HuH-7.5 (cell line): Measurements from ENCODE around the gene POLR3K.
"Not testable (repeated sequence)": the region's sequence is repeated elsewhere in the genome, so short reads cannot be mapped to it uniquely, and the experiment has no call there.

Source experiments
- DNase-seq: peaks from one replicate; pipeline ENCODE4 v3.0.0; 2011; ENCODE audit warnings: low spot score

The POLR3K gene

GRCh38 chr16:42691-43090, 10.7 kb downstream of the POLR3K start:
- peak; percentile 3 for DNase-seq

DNA sequence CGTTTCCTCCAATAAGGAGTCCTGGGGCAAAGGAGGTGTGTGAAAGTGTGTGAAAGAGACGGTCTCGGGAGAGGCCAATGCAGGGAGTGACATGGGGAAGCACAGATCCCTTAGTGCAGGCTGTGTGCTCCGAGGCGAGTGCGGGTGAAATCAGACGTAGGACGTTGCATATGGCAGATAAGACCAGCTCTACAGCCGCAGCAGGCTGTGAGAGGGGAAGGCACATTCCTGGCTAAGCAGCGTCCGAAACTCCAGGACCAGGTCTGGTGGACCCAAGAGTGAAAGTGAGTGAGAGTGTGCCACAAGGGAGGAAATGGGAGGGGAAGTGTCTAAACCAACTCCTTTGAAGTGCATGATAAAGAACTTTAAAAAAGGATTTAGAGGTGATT, 11.3 kb downstream of the POLR3K start:
- DNase-seq, result no peak

DNA sequence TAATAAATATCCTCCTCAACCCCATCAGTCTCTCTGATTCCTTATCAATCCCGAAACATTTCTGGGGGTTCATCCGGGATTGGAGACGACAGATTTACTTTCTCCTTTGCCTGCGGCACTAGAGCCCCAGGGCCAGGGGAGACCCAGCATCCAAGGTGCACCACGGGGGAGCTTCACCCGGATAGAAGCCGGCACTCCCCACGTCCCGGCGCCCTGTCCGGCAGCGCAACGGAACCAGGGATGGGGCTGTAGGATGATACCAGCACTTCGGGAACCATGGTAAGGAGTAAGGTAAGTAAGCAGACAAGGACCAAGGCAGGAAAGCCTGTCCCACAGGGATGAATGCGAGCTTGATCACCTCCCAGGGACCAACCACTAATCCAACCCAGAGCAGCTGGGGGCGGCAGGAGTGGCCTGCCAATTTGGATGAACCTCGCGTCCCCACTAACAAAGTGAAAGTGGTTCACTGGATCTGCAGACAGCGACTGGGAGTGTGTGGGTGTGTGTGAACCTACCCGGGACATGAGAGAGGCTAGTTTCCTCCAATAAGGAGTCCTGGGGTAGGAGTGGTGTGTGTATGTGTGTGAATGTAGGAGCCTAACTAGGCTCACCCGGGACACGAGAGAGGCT, 11.9 kb downstream of the POLR3K start:
- no peak for DNase-seq

GRCh38 chr16:38941-39892, 14.2 kb downstream of the POLR3K start:
- DNase-seq, result no peak

DNA sequence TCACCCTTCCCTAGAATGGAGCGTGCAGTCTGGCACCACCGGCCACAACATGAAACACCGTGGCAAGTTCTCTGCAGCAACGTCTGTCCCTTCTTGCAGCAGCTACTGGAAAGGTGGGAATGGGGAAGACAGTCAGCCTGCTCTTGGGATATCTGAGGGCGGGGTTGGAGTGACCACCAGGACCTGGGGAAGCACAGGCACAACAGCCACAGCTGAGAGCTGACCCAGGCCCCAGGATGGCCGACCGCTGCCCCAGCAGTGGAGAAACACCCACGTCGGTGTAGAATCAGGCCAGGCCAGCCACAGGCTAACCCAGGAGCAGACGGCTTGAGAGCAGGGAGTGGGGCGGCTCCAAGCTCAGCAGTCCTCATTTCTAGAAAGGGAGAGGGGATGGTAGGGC, 15.2 kb downstream of the POLR3K start:
- not testable (repeated sequence) for DNase-seq

DNA sequence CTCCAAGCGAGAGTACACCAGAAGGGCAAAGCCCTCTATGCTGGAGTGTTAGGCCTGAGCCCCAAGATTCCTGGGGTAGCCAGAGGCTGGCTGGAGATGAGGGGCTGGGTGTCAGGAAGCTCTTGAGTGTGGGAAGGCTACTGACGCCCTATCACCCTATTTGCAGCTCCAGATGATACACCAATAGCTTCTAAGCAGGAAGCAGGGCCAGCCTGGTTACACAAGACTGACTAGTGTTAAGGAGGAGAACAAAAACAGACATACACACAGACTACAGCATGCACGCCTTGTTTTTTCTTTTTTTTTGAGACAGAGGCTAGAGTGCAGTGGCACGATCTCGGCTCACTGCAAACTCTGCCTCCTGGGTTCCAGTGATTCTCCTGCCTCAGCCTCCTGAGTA, 15.9 kb downstream of the POLR3K start:
- DNase-seq, result no peak

GRCh38 chr16:36336-36984, 16.9 kb downstream of the POLR3K start:
- DNase-seq, result no peak

DNA sequence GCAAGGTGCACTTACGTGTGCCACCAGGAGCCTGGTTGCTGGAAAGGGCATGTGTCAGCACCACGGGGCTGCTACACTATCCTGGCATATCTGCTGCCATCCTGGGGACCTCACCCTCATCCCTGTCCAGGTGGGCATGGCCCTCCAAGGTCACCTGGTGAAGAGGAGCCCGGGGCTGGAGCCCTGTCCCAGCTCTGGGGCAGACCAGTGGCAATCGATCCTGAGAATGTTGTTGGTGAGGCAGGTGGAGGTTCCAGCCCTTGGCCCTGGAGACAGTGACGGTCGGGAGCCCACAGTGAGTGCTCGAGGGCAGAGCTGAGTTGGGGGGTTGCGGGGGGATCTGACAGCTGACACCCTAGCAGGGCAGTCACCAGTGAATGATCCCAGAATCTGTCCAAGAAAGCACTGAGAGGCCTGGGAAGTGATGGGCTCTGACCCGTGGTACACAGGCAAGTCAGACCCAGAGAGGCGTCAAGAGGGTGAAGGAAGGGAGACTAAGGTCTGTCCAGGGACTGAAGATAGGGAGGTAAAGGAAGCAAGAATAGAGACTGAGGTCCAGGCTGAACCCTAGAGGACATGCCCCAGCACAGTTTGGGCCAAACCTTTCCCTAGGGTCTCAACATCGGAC, 17.6 kb downstream of the POLR3K start:
- DNase-seq, result no peak

DNA sequence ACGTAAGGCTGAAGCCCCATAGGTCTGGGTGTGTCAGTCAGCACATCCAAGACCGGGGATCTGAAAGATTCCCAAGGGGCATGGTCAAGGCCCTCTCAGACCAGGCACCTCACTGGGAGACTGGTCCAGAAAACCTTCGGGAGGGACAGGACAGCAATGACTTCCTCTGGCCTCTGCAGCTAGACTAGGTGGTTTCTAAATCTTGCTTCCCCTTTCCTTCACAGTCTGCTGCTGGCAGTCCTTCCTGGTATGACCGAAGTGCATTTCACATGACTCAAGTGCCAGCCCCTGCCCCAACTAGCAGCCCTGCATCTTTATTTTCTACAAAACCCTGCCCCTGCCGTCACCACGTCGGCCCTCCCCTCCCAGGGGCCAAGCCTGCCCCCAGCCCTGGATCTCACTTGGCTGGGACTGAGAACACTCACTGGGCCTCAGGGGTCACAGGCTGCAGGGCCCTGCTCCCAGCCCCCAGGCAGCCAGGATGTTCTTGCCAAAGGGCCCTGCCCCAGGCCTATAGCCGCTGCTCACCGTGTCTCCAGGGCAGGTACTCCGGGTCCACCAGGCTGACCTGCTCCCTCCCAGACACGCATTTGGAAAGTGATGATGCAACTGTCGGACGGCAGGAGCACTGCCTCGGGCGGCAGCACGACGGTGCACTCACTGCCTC, 18.3 kb downstream of the POLR3K start:
- DNase-seq, result no peak

GRCh38 chr16:34648-34987, 18.8 kb downstream of the POLR3K start:
- DNase-seq, result no peak

DNA sequence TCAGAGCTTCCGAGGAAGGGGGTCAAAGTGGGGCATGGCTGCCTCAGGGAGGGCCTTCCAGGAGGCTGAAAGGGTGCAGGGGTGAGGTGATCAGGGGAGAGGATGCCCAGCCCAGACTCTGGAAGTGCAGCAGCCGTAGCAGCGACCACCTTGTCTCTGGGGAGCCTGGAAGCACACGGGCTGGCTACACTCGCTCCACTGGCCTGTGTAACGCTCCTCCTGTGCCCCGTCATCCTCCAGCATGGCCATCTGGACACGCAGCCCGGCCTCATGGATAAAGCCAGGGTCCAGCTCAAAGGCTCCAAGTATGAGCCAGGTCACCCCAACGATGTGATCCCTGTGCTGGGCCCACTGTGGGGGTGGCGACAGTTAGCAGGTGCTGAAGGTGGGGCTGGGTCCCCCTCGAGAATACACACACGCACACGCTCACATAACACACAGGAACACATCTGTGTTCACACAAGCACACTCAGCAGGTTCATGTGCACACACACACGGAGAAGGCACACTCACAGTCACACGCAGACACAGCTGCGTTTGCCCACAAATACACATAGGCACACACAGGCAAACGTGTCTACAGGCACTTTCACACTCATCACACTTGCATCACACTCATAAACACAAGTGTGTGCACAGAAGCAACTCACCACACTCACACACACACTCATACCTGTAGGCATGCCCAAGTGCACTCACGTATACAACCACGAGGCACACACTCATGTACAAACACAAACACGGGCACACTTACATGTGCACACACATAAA, 19.3 kb downstream of the POLR3K start:
- DNase-seq, result no peak

- not testable (repeated sequence) for DNase-seq
Measured at GRCh38 chr16:33154-33876, 20.1 kb downstream of the POLR3K start.

DNA sequence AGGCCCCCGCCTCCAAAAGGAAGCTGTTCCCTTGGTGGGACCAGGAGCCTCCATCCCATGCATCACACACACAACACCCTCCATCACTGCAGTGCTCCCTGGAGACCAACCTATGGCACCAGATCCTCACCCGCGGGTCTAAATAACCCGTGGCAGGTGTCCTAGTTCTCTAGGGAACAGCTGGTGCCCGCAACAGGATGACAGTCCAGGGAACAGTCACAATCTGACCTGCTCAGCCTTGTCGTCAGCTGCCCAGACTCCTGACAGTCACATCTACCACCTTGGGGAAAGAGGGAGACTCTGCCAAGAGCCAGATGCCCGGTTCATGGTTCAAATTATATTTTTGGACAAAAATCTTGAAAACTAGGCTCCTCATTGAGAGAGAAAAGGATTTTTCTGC, 22.8 kb downstream of the POLR3K start:
- not testable (repeated sequence) for DNase-seq

GRCh38 chr16:25926-26348, 27.5 kb downstream of the POLR3K start:
- DNase-seq, result not testable (repeated sequence)

GRCh38 chr16:24151-24550, 29.3 kb downstream of the POLR3K start:
- DNase-seq, result not testable (repeated sequence)

DNA sequence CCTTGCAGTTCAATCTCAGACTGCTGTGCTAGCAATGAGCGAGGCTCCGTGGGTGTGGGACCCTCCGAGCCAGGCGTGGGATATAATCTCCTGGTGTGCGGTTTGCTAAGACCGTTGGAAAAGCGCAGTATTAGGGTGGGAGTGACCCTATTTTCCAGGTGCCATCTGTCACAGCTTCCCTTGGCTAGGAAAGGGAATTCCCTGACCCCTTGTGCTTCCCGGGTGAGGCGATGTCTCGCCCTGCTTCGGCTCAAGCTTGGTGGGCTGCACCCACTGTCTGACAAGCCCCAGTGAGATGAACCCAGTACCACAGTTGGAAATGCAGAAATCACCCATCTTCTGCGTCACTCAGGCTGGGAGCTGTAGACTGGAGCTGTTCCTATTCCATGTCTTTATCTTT, 32.5 kb downstream of the POLR3K start:
- DNase-seq, result not testable (repeated sequence)

DNA sequence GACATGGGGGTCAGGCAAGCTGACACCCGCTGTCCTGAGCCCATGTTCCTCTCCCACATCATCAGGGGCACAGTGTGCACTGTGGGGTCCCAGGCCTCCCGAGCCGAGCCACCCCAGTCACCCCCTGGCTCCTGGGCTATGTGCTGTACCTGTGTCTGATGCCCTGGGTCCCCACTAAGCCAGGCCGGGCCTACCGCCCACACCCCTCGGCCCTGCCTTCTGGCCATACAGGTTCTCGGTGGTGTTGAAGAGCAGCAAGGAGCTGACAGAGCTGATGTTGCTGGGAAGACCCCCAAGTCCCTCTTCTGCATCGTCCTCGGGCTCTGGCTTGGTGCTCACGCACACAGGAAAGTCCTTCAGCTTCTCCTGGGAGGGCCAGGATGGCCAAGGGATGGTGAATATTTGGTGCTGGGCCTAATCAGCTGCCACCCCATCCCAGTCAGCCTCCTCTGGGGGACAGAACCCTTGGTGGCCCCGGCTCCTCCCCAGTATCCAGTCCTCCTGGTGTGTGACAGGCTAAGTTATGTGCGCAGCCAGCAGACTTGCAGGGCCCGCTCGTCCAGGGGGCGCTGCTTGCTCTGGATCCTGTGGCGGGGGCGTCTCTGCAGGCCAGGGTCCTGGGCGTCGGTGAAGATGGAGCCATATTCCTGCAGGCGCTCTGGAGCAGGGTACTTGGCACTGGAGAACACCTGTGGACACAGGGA, 36.2 kb downstream of the POLR3K start:
- not testable (repeated sequence) for DNase-seq

- DNase-seq, result not testable (repeated sequence)
Measured at GRCh38 chr16:10772-11171, 42.6 kb downstream of the POLR3K start.

- no peak for DNase-seq
Measured at GRCh38 chr16:9903-10665, 43.3 kb downstream of the POLR3K start.
